CD4-positive, alpha-beta memory T cell (primary cell): ENCODE results near the gene NBEA. TPM values are rescaled to one million over a fixed set of nuclear protein-coding genes. Genes with fewer than 3 reads are reported as not detected.

Experiments
- CTCF ChIA-PET: fragments of 350-600 bp; sonication (Branson Sonifier 250); formaldehyde crosslinking; loops from one replicate; lab custom pipeline; 2021; ENCODE audit warnings: inconsistent platforms; ENCODE audit not compliant: partially characterized antibody; lab: Charles Lee
- POLR2A ChIA-PET: fragments of 350-600 bp; sonication (Branson Sonifier 250); formaldehyde crosslinking; loops from one replicate; lab custom pipeline; 2021; ENCODE audit not compliant: partially characterized antibody; lab: Charles Lee
- DNase-seq, 5 donors: peaks; one replicate each; pipeline versions ENCODE4 v3.0.0 to v3.0.0-alpha.2; 2020 to 2022; ENCODE audit warnings: mixed read lengths in 1 of 5
- H3K27ac ChIP-seq: one replicate; pipeline ENCODE4 v1.7.0; 2013; ENCODE audit warnings: low read depth, low read length
- H3K27me3 ChIP-seq: 2 replicates; pipeline ENCODE4 v1.7.0; 2013; ENCODE audit warnings: mild to moderate bottlenecking, low read length, moderate library complexity; ENCODE audit not compliant: insufficient read depth
- H3K36me3 ChIP-seq: 2 replicates; pipeline ENCODE4 v1.7.0; 2013; ENCODE audit warnings: mild to moderate bottlenecking, low read length, moderate library complexity; ENCODE audit not compliant: insufficient read depth
- H3K4me1 ChIP-seq: 2 replicates; pipeline ENCODE4 v1.7.0; 2013; ENCODE audit warnings: mild to moderate bottlenecking, low read length, moderate library complexity; ENCODE audit not compliant: insufficient read depth
- H3K4me3 ChIP-seq, 2 donors: one replicate each; pipeline ENCODE4 v1.7.0; 2013; ENCODE audit warnings: low read length in 2 of 2, mild to moderate bottlenecking in 1 of 2
- H3K9me3 ChIP-seq, 2 donors: one replicate each; pipeline ENCODE4 v1.7.0; 2013; ENCODE audit warnings: low read length in 2 of 2, control low read depth in 1 of 2; ENCODE audit not compliant: control insufficient read depth in 1 of 2
- H3K27ac Mint-ChIP-seq, 7 donors: one replicate each; pipeline ENCODE4 v1.8.0; 2020 to 2021; ENCODE audit warnings: mixed read lengths in 7 of 7, mild to moderate bottlenecking in 6 of 7, inconsistent platforms in 3 of 7, moderate library complexity in 3 of 7
- H3K27me3 Mint-ChIP-seq, 2 donors: one replicate each; pipeline ENCODE4 v1.8.0; 2020 to 2021; ENCODE audit warnings: mixed read lengths in 2 of 2
- H3K36me3 Mint-ChIP-seq, 2 donors: one replicate each; pipeline ENCODE4 v1.8.0; 2020 to 2021; ENCODE audit warnings: mixed read lengths in 2 of 2, inconsistent platforms in 1 of 2, mild to moderate bottlenecking in 1 of 2
- H3K4me1 Mint-ChIP-seq, 4 donors: one replicate each; pipeline ENCODE4 v1.8.0; 2020 to 2021; ENCODE audit warnings: mixed read lengths in 4 of 4, mild to moderate bottlenecking in 1 of 4
- H3K4me3 Mint-ChIP-seq, 8 donors: one replicate each; pipeline ENCODE4 v1.8.0; 2020 to 2021; ENCODE audit warnings: mixed read lengths in 8 of 8, mild to moderate bottlenecking in 7 of 8, moderate library complexity in 6 of 8, inconsistent platforms in 3 of 8
- H3K9me3 Mint-ChIP-seq, 8 donors: one replicate each; pipeline ENCODE4 v1.8.0; 2020 to 2021; ENCODE audit warnings: mixed read lengths in 8 of 8, mild to moderate bottlenecking in 5 of 8, inconsistent platforms in 3 of 8, moderate library complexity in 1 of 8
- intact Hi-C: fragments of 100-400 bp; cut with micrococcal nuclease; formaldehyde crosslinking; loops from one replicate; pipeline ENCODE4 v1.15.1; 2023
- polyA plus RNA-seq, 2 donors: library from polyadenylated mRNA; unstranded; fragments of 300-500 nt; fragmentation: Illumina TruSeq; gene quantifications; one replicate each; pipeline ENCODE4 v1.2.3, GENCODE V29; 2021
- total RNA-seq, 2 experiments: library from RNA; stranded (reverse); gene quantifications; one replicate each; pipeline ENCODE4 v1.2.3, GENCODE V29; 2021

NBEA gene
- total and polyA plus RNA-seq, 4 experiments from 2014 or later: 0.48 to 1.8 (median 1.1) TPM

GRCh38 chr13:35524171-35524570 is 582.1 kb downstream of the NBEA start:
- no peaks in the 10 kb centered on the region for H3K27me3 ChIP-seq
- Mint-ChIP-seq H3K36me3 (no peaks in the 10 kb centered on the region), H3K27me3 (peaks cover 0 to 1% of the 10 kb centered on the region in 2 donors), H3K27ac (no peak overlapping the region), H3K4me1 (no peaks in the 10 kb centered on the region), H3K9me3 (peaks cover 0 to 7% (median 2%) of the 10 kb centered on the region in 8 donors), H3K4me3 (no peak overlapping the region)
- no peak overlapping the region for H3K4me3 ChIP-seq
- POLR2A ChIA-PET: no interaction called here
- CTCF ChIA-PET: no interaction called here
- no peaks in the 10 kb centered on the region for H3K9me3 ChIP-seq
- H3K27ac ChIP-seq: no peak overlapping the region
- no peak for DNase-seq
- H3K4me1 ChIP-seq: no peaks in the 10 kb centered on the region
- intact Hi-C loops: no loop called here
- H3K36me3 ChIP-seq: no peaks in the 10 kb centered on the region

DNA sequence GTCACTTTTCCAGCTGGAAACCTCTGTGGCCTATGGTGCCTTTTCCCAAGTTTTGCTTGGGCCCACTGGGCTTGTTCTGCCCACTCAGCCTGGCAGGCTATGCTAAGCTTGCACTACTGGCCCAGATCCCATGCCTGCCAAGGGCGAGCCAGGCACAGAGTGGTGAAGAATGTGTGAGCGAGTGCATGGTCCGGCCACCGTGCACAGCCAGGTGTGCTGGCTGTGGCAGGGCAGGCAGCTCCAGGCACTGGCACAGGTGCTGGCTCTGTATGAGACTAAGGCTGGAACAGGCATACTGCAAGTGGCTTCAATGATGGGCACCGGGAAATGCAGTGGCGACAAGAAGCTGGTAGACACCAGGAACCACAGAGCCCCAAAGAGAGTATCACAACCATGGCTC is 584.5 kb downstream of the NBEA start:
- no peaks in the 10 kb centered on the region for H3K36me3 Mint-ChIP-seq
- Histone ChIP-seq H3K9me3 (no peaks in the 10 kb centered on the region), H3K27me3 (no peaks in the 10 kb centered on the region), H3K4me1 (no peaks in the 10 kb centered on the region), H3K4me3 (no peak overlapping the region), H3K36me3 (no peaks in the 10 kb centered on the region), H3K27ac (no peak overlapping the region)
- H3K27ac Mint-ChIP-seq: no peak overlapping the region
- ChIA-PET CTCF (no interaction called here), POLR2A (no interaction called here)
- peaks cover 0 to 1% of the 10 kb centered on the region in 2 donors for H3K27me3 Mint-ChIP-seq
- no peak for DNase-seq
- H3K9me3 Mint-ChIP-seq: peaks cover 0 to 3% (median 1%) of the 10 kb centered on the region in 8 donors
- H3K4me1 Mint-ChIP-seq: no peaks in the 10 kb centered on the region
- H3K4me3 Mint-ChIP-seq: no peak overlapping the region
- intact Hi-C loops: no loop called here

GRCh38 chr13:35527451-35527850 is 585.4 kb downstream of the NBEA start:
- Mint-ChIP-seq H3K4me3 (no peak overlapping the region), H3K36me3 (no peaks in the 10 kb centered on the region), H3K9me3 (peaks cover 0 to 3% (median 0%) of the 10 kb centered on the region in 8 donors), H3K27me3 (no peaks in the 10 kb centered on the region), H3K27ac (no peak overlapping the region), H3K4me1 (no peaks in the 10 kb centered on the region)
- Histone ChIP-seq H3K36me3 (no peaks in the 10 kb centered on the region), H3K9me3 (no peaks in the 10 kb centered on the region), H3K4me3 (no peak overlapping the region), H3K4me1 (no peaks in the 10 kb centered on the region), H3K27ac (no peak overlapping the region), H3K27me3 (no peaks in the 10 kb centered on the region)
- POLR2A ChIA-PET: no interaction called here
- intact Hi-C loops: no loop called here
- DNase-seq: no peak
- CTCF ChIA-PET: no interaction called here

DNA sequence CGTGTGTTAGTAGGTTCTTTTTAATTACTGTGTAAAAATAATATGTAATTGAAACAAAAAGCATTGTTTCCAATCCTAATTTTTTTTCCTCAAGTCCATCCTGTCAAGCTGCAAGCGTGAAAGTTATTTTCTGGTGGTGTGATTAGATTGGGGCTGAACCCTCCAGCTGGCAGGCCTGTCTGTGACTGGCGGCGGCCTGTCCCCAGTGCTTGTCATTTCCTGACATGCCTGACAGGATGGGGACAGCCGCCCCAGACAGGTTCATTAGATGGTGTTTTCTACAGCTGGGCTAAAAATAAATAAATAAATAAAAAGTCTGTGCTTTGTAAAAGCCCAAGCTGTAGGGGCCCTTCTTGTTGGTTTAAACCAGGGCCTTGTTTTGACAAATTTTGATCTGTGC is 588.1 kb downstream of the NBEA start:
- H3K4me3 Mint-ChIP-seq: no peak overlapping the region
- intact Hi-C loops: no loop called here
- Histone ChIP-seq H3K27me3 (no peaks in the 10 kb centered on the region), H3K4me3 (no peak overlapping the region), H3K4me1 (no peaks in the 10 kb centered on the region), H3K36me3 (no peaks in the 10 kb centered on the region), H3K9me3 (no peaks in the 10 kb centered on the region), H3K27ac (no peak overlapping the region)
- ChIA-PET POLR2A (no interaction called here), CTCF (no interaction called here)
- H3K27ac Mint-ChIP-seq: no peak overlapping the region
- H3K27me3 Mint-ChIP-seq: no peaks in the 10 kb centered on the region
- no peaks in the 10 kb centered on the region for H3K36me3 Mint-ChIP-seq
- no peaks in the 10 kb centered on the region for H3K4me1 Mint-ChIP-seq
- DNase-seq: no peak
- peaks cover 0 to 3% (median 0%) of the 10 kb centered on the region in 8 donors for H3K9me3 Mint-ChIP-seq

- POLR2A ChIA-PET: no interaction called here
- H3K27ac Mint-ChIP-seq: no peak overlapping the region
- no peaks in the 10 kb centered on the region for H3K27me3 Mint-ChIP-seq
- H3K4me1 ChIP-seq: no peaks in the 10 kb centered on the region
- no peak overlapping the region for H3K4me3 ChIP-seq
- no peak for DNase-seq
- intact Hi-C loops: no loop called here
- peaks cover 0 to 2% (median 0%) of the 10 kb centered on the region in 8 donors for H3K9me3 Mint-ChIP-seq
- no peaks in the 10 kb centered on the region for H3K36me3 ChIP-seq
- no peaks in the 10 kb centered on the region for H3K36me3 Mint-ChIP-seq
- CTCF ChIA-PET: no interaction called here
- H3K4me3 Mint-ChIP-seq: no peak overlapping the region
- no peaks in the 10 kb centered on the region for H3K4me1 Mint-ChIP-seq
- no peaks in the 10 kb centered on the region for H3K27me3 ChIP-seq
- no peak overlapping the region for H3K27ac ChIP-seq
- H3K9me3 ChIP-seq: no peaks in the 10 kb centered on the region
Measured at GRCh38 chr13:35530581-35530980, 588.5 kb downstream of the NBEA start.

DNA sequence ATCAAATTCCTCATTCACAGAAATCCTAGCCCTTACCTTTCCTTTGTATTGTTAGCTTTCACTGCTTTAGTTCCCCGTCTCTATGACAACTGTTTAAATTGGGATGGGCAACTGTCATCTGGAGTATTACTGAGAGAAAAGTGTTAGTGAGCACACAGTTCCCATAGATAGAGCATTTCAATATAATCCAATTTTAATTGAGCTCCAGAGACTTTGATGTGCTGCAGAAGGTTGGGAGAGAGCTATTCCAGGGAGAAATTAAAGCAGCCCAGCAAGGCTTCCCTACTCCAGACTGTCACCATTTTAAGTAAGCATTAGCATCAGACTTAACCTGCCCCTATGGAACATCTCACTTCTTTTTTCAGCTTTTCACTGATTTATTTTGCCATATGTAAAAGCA is 589.5 kb downstream of the NBEA start:
- Mint-ChIP-seq H3K9me3 (peaks cover 0 to 2% (median 0%) of the 10 kb centered on the region in 8 donors), H3K27ac (no peak overlapping the region), H3K36me3 (no peaks in the 10 kb centered on the region), H3K4me1 (no peaks in the 10 kb centered on the region), H3K4me3 (no peak overlapping the region), H3K27me3 (no peaks in the 10 kb centered on the region)
- DNase-seq: no peak
- intact Hi-C loops: no loop called here
- Histone ChIP-seq H3K27ac (no peak overlapping the region), H3K4me1 (no peaks in the 10 kb centered on the region), H3K27me3 (no peaks in the 10 kb centered on the region), H3K36me3 (no peaks in the 10 kb centered on the region), H3K4me3 (no peak overlapping the region), H3K9me3 (no peaks in the 10 kb centered on the region)
- ChIA-PET CTCF (interaction anchor here (0.8 to 2.1 kb wide), 2 partner anchors 12 to 21 kb away, joined by 3 to 4 read pairs; no protein-coding TSS in a partner anchor), POLR2A (no interaction called here)

DNA sequence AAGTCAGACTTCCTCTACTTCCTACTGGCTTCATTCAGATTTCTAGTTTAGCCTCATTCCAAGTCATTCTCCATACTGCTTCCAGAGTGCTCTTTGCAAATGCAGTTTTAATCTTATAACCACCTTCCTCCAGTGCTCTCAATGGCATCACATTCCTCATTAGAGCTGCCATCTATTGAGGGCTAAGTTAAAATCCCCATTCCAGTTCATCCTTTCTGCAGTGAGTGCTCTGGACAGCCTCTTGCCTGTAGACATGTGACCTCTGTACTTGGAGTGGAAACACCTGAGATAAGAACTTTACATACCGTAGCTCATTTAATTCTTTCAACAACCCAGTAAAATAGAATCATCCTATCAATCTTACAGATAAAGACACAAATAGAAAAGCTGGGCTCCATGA is 592.3 kb downstream of the NBEA start:
- Mint-ChIP-seq H3K27me3 (no peaks in the 10 kb centered on the region), H3K4me1 (no peaks in the 10 kb centered on the region), H3K4me3 (no peak overlapping the region), H3K27ac (no peak overlapping the region), H3K9me3 (no peaks in the 10 kb centered on the region), H3K36me3 (no peaks in the 10 kb centered on the region)
- Histone ChIP-seq H3K27me3 (no peaks in the 10 kb centered on the region), H3K36me3 (no peaks in the 10 kb centered on the region), H3K9me3 (no peaks in the 10 kb centered on the region), H3K27ac (no peak overlapping the region), H3K4me1 (no peaks in the 10 kb centered on the region), H3K4me3 (no peak overlapping the region)
- intact Hi-C loops: no loop called here
- ChIA-PET POLR2A (no interaction called here), CTCF (no interaction called here)
- DNase-seq: no peak

GRCh38 chr13:35548790-35549189 is 606.7 kb downstream of the NBEA start:
- no peak overlapping the region for H3K4me3 ChIP-seq
- peaks cover 0 to 2% (median under 1%) of the 10 kb centered on the region in 8 donors for H3K9me3 Mint-ChIP-seq
- H3K27ac Mint-ChIP-seq: no peak overlapping the region
- no peak for DNase-seq
- H3K27me3 Mint-ChIP-seq: no peaks in the 10 kb centered on the region
- no peak overlapping the region for H3K4me3 Mint-ChIP-seq
- H3K4me1 Mint-ChIP-seq: no peaks in the 10 kb centered on the region
- POLR2A ChIA-PET: no interaction called here
- H3K36me3 ChIP-seq: no peaks in the 10 kb centered on the region
- H3K4me1 ChIP-seq: no peaks in the 10 kb centered on the region
- H3K36me3 Mint-ChIP-seq: no peaks in the 10 kb centered on the region
- CTCF ChIA-PET: no interaction called here
- H3K9me3 ChIP-seq: no peaks in the 10 kb centered on the region
- intact Hi-C loops: no loop called here
- H3K27me3 ChIP-seq: no peaks in the 10 kb centered on the region
- no peak overlapping the region for H3K27ac ChIP-seq
